CD4-positive, alpha-beta T cell (primary cell): Measurements from ENCODE around the gene IL10RB. TPM values are rescaled to one million over a fixed set of nuclear protein-coding genes. Genes with fewer than 3 reads are reported as not detected.

Experiments used
- ATAC-seq: fragments of 200-7000 bp; cut with Tn5 transposase; one replicate; pipeline ENCODE4 v1.10.0; 2022; ENCODE audit warnings: mild to moderate bottlenecking; ENCODE audit not compliant: poor library complexity
- CTCF ChIA-PET: fragments of 350-600 bp; sonication (Branson Sonifier 250); formaldehyde crosslinking; loops from one replicate; lab custom pipeline; 2021; ENCODE audit warnings: antibody characterized with exemption, inconsistent platforms; lab: Charles Lee
- POLR2A ChIA-PET: fragments of 350-600 bp; sonication (Branson Sonifier 250); formaldehyde crosslinking; loops from one replicate; lab custom pipeline; 2021; ENCODE audit warnings: antibody characterized with exemption, inconsistent platforms; lab: Charles Lee
- DNase-seq, 14 experiments: peaks; one replicate each; pipeline ENCODE4 v3.0.0-alpha.2; 2013 to 2020; ENCODE audit warnings: mixed read lengths in 2 of 14
- H3K27ac ChIP-seq, 2 donors: one replicate each; pipeline versions ENCODE4 v1.5.1 to v1.7.0; 2013; ENCODE audit warnings: low read length in 2 of 2, low read depth in 1 of 2, mild to moderate bottlenecking in 1 of 2
- H3K27me3 ChIP-seq, 2 experiments: 1 replicate in 1 of 2; 2 replicates in 1 of 2; pipeline versions ENCODE4 v1.6.1 to v1.7.0; 2013; ENCODE audit warnings: low read length in 2 of 2, control low read depth in 1 of 2, mild to moderate bottlenecking in 1 of 2, moderate library complexity in 1 of 2; ENCODE audit not compliant: insufficient read depth in 2 of 2, control insufficient read depth in 1 of 2
- H3K36me3 ChIP-seq: one replicate; pipeline ENCODE4 v1.6.1; 2013; ENCODE audit warnings: low read length, control low read depth; ENCODE audit not compliant: insufficient read depth
- H3K4me1 ChIP-seq: one replicate; pipeline ENCODE4 v1.6.1; 2013; ENCODE audit warnings: low read length, control low read depth; ENCODE audit not compliant: insufficient read depth
- H3K4me3 ChIP-seq: one replicate; pipeline ENCODE4 v1.5.1; 2013; ENCODE audit warnings: mild to moderate bottlenecking, low read length, moderate library complexity
- H3K9me3 ChIP-seq, 2 experiments: 1 replicate in 1 of 2; 2 replicates in 1 of 2; pipeline versions ENCODE4 v1.6.1 to v1.7.0; 2013; ENCODE audit warnings: low read length in 2 of 2, mild to moderate bottlenecking in 2 of 2, control low read depth in 1 of 2, moderate library complexity in 1 of 2; ENCODE audit not compliant: control insufficient read depth in 1 of 2, insufficient read depth in 1 of 2
- H3K27ac Mint-ChIP-seq: one replicate; pipeline ENCODE4 v1.8.0; 2020; ENCODE audit warnings: mixed read lengths
- H3K27me3 Mint-ChIP-seq: one replicate; pipeline ENCODE4 v1.8.0; 2021; ENCODE audit warnings: mixed read lengths
- H3K36me3 Mint-ChIP-seq: one replicate; pipeline ENCODE4 v1.8.0; 2021; ENCODE audit warnings: low read depth, mixed read lengths
- H3K4me1 Mint-ChIP-seq: one replicate; pipeline ENCODE4 v1.8.0; 2021; ENCODE audit warnings: low read depth, mixed read lengths
- H3K4me3 Mint-ChIP-seq: one replicate; pipeline ENCODE4 v1.8.0; 2020; ENCODE audit warnings: mild to moderate bottlenecking, mixed read lengths
- H3K9me3 Mint-ChIP-seq: one replicate; pipeline ENCODE4 v1.8.0; 2020; ENCODE audit warnings: mixed read lengths
- CTCF ChIP-seq: fragments of 200-600 bp; IDR thresholded peaks from one replicate; pipeline ENCODE4 v1.8.0; 2022; ENCODE audit warnings: antibody characterized with exemption, mild to moderate bottlenecking
- intact Hi-C, 2 experiments: fragments of 100-400 bp; cut with DNase I in 1 of 2; cut with micrococcal nuclease in 1 of 2; formaldehyde crosslinking; loops; one replicate each; pipeline versions ENCODE4 v1.15.1 to v1.9.0; 2023 to 2025; cut with DNase I, micrococcal nuclease
- total RNA-seq, 174 experiments: library from RNA in 2 of 174; stranded (reverse) in 2 of 174; gene quantifications; one replicate each; pipeline ENCODE4 v1.2.3 and lab custom pipeline; 2021 to 2026

The IL10RB gene
- total RNA-seq, 2 experiments from 2014 or later = 7.2 to 9.2 TPM

- ChIA-PET CTCF (interaction anchor here (1.1 kb wide), 1 partner anchor 10 kb away, joined by 3 read pairs; no protein-coding TSS in a partner anchor), POLR2A (interaction anchor here (1.1 to 1.6 kb wide), 2 partner anchors 35 to 90 kb away, joined by 3 to 5 read pairs; partner anchors contain the start of gene IFNAR1)
- Histone ChIP-seq H3K4me3 (no peak overlapping the region), H3K4me1 (peaks cover 62% of the 10 kb centered on the region), H3K27me3 (no peaks in the 10 kb centered on the region), H3K9me3 (no peaks in the 10 kb centered on the region), H3K36me3 (peaks cover 16% of the 10 kb centered on the region), H3K27ac (no peak overlapping the region)
- DNase-seq = peak in 1 of 14 experiments; percentile 53
- TF ChIP-seq CTCF = no peak
- Mint-ChIP-seq H3K9me3 (no peaks in the 10 kb centered on the region), H3K36me3 (peaks cover 46% of the 10 kb centered on the region), H3K4me3 (peak overlapping the region; percentile 59), H3K27me3 (no peaks in the 10 kb centered on the region), H3K27ac (peak overlapping the region; percentile 90), H3K4me1 (peaks cover 84% of the 10 kb centered on the region)
- intact Hi-C loops = loop anchor here (5.0 to 10.0 kb wide), 3 partner anchors 32 to 130 kb away; partner anchors contain the start of gene IL10RB (in 1 of the 2)
- no peak for ATAC-seq
These were observed 31.3 kb upstream of the IL10RB start for GRCh38 chr21:33234635-33235520.

- Mint-ChIP-seq H3K27ac (peak overlapping the region; percentile 89), H3K36me3 (peaks cover 45% of the 10 kb centered on the region), H3K9me3 (no peaks in the 10 kb centered on the region), H3K4me1 (peaks cover 93% of the 10 kb centered on the region), H3K4me3 (peak overlapping the region; percentile 31), H3K27me3 (no peaks in the 10 kb centered on the region)
- DNase-seq = no peak
- peaks cover 64% of the 10 kb centered on the region for H3K4me1 ChIP-seq
- H3K4me3 ChIP-seq = no peak overlapping the region
- ATAC-seq = no peak
- H3K36me3 ChIP-seq = peaks cover 19% of the 10 kb centered on the region
- H3K9me3 ChIP-seq = no peaks in the 10 kb centered on the region
- no peak for TF ChIP-seq CTCF
- ChIA-PET CTCF (no interaction called here), POLR2A (interaction anchor here (0.7 kb wide), 1 partner anchor 11 kb away, joined by 3 read pairs; no protein-coding TSS in a partner anchor)
- H3K27ac ChIP-seq = no peak overlapping the region
- intact Hi-C loops = loop anchor here in 1 of 2 experiments (10.0 kb wide), 2 partner anchors 59 to 129 kb away; no protein-coding TSS in a partner anchor
- H3K27me3 ChIP-seq = no peaks in the 10 kb centered on the region
These were observed 30.0 kb upstream of the IL10RB start for GRCh38 chr21:33236013-33236686.

GRCh38 chr21:33236766-33237165 is 29.4 kb upstream of the IL10RB start:
- intact Hi-C loops = loop anchor here in 1 of 2 experiments (10.0 kb wide), 2 partner anchors 58 to 128 kb away; no protein-coding TSS in a partner anchor
- no peak for TF ChIP-seq CTCF
- Histone ChIP-seq H3K36me3 (peaks cover 19% of the 10 kb centered on the region), H3K4me3 (no peak overlapping the region), H3K9me3 (no peaks in the 10 kb centered on the region), H3K4me1 (peaks cover 67% of the 10 kb centered on the region), H3K27me3 (no peaks in the 10 kb centered on the region), H3K27ac (peak overlapping the region in 1 of 2 donors; percentile 57)
- H3K27ac Mint-ChIP-seq = peak overlapping the region; percentile 89
- peak overlapping the region; percentile 17 for H3K4me3 Mint-ChIP-seq
- no peaks in the 10 kb centered on the region for H3K27me3 Mint-ChIP-seq
- no peaks in the 10 kb centered on the region for H3K9me3 Mint-ChIP-seq
- DNase-seq (no peak), ATAC-seq (no peak)
- peaks cover 41% of the 10 kb centered on the region for H3K36me3 Mint-ChIP-seq
- CTCF ChIA-PET = interaction anchor here (2.5 kb wide), 1 partner anchor 37 kb away, joined by 11 read pairs; no protein-coding TSS in a partner anchor
- POLR2A ChIA-PET = interaction anchor here (0.7 to 2.0 kb wide), 2 partner anchors 10 to 32 kb away, joined by 3 to 7 read pairs; no protein-coding TSS in a partner anchor
- H3K4me1 Mint-ChIP-seq = peaks cover 94% of the 10 kb centered on the region
